Neuronal stem cell (in vitro differentiated cells): ENCODE measurements around the gene OR56B1.

Experiments used
- DNase-seq: peaks from one replicate; pipeline ENCODE4 v3.0.0-alpha.2; 2013; ENCODE audit warnings: low spot score
- H2AFZ ChIP-seq: one replicate; pipeline ENCODE4 v1.6.1; 2013; ENCODE audit warnings: mild to moderate bottlenecking, low read length, inconsistent platforms
- H2AK5ac ChIP-seq: 2 replicates; pipeline ENCODE4 v1.6.1; 2013; ENCODE audit warnings: low read depth, mild to moderate bottlenecking, inconsistent platforms, low read length, moderate library complexity, mixed read lengths
- H2BK120ac ChIP-seq: 2 replicates; pipeline ENCODE4 v1.6.1; 2013; ENCODE audit warnings: low read depth, mild to moderate bottlenecking, inconsistent platforms, low read length, moderate library complexity, mixed read lengths
- H2BK12ac ChIP-seq: one replicate; pipeline ENCODE4 v1.6.1; 2013; ENCODE audit warnings: low read length, inconsistent platforms
- H2BK15ac ChIP-seq: 2 replicates; pipeline ENCODE4 v1.6.1; 2013; ENCODE audit warnings: mild to moderate bottlenecking, low read length, inconsistent platforms, mixed read lengths
- H2BK5ac ChIP-seq: one replicate; pipeline ENCODE4 v1.6.1; 2013; ENCODE audit warnings: inconsistent platforms, mild to moderate bottlenecking, low read length, moderate library complexity
- H3K14ac ChIP-seq: one replicate; pipeline ENCODE4 v1.6.1; 2013; ENCODE audit warnings: low read length, inconsistent platforms
- H3K18ac ChIP-seq: 2 replicates; pipeline ENCODE4 v1.6.1; 2013; ENCODE audit warnings: low read length, inconsistent platforms
- H3K23ac ChIP-seq: 2 replicates; pipeline ENCODE4 v1.6.1; 2013; ENCODE audit warnings: low read depth, mild to moderate bottlenecking, mixed read lengths, low read length, inconsistent platforms; ENCODE audit not compliant: poor library complexity
- H3K27ac ChIP-seq: replicated peaks from 3 replicates; pipeline ENCODE4 v1.5.1; 2013; ENCODE audit warnings: low read length, inconsistent platforms
- H3K27me3 ChIP-seq, 3 experiments: 2 replicates each; pipeline ENCODE4 v1.6.1; 2013; ENCODE audit warnings: low read length in 3 of 3, mild to moderate bottlenecking in 2 of 3, inconsistent platforms in 1 of 3, low read depth in 1 of 3, mixed read lengths in 1 of 3, moderate library complexity in 1 of 3; ENCODE audit not compliant: control insufficient read depth in 3 of 3, insufficient read depth in 3 of 3
- H3K36me3 ChIP-seq, 2 donors: replicated peaks in 1 of 2; 2 replicates each; pipeline ENCODE4 v1.6.1; 2013; ENCODE audit warnings: low read length in 2 of 2; ENCODE audit not compliant: control insufficient read depth in 2 of 2, insufficient read depth in 2 of 2
- H3K4ac ChIP-seq: 2 replicates; pipeline ENCODE4 v1.6.1; 2013; ENCODE audit warnings: inconsistent platforms, mild to moderate bottlenecking, low read length, moderate library complexity
- H3K4me1 ChIP-seq, 2 donors: 1 replicate in 1 of 2; 2 replicates in 1 of 2; pipeline ENCODE4 v1.6.1; 2013; ENCODE audit warnings: low read length in 2 of 2, low read depth in 1 of 2; ENCODE audit not compliant: control insufficient read depth in 2 of 2, insufficient read depth in 1 of 2
- H3K4me2 ChIP-seq: one replicate; pipeline ENCODE4 v1.6.1; 2013; ENCODE audit warnings: mild to moderate bottlenecking, low read length, inconsistent platforms; ENCODE audit not compliant: insufficient read depth, poor library complexity, severe bottlenecking
- H3K4me3 ChIP-seq, 2 donors: 2 replicates each; pipeline ENCODE4 v1.5.1; 2013; ENCODE audit warnings: low read length in 2 of 2, mild to moderate bottlenecking in 2 of 2, inconsistent platforms in 1 of 2, moderate library complexity in 1 of 2
- H3K79me1 ChIP-seq: one replicate; pipeline ENCODE4 v1.6.1; 2013; ENCODE audit warnings: low read depth, mild to moderate bottlenecking, inconsistent platforms, low read length, moderate library complexity
- H3K9ac ChIP-seq: one replicate; pipeline ENCODE4 v1.6.1; 2013; ENCODE audit warnings: mild to moderate bottlenecking, low read depth, low read length, inconsistent platforms; ENCODE audit not compliant: poor library complexity
- H3K9me3 ChIP-seq, 2 donors: replicated peaks in 1 of 2; 2 replicates each; pipeline versions ENCODE3 to v1.6.1; 2013; ENCODE audit warnings: low read length in 2 of 2, mild to moderate bottlenecking in 2 of 2, inconsistent platforms in 1 of 2, low read depth in 1 of 2, mixed read lengths in 1 of 2, moderate library complexity in 1 of 2; ENCODE audit not compliant: control insufficient read depth in 2 of 2, insufficient read depth in 1 of 2
- H4K8ac ChIP-seq: one replicate; pipeline ENCODE4 v1.6.1; 2013; ENCODE audit warnings: low read depth, mild to moderate bottlenecking, inconsistent platforms, low read length, moderate library complexity
- H4K91ac ChIP-seq: one replicate; pipeline ENCODE4 v1.6.1; 2013; ENCODE audit warnings: low read length, low read depth, mild to moderate bottlenecking, inconsistent platforms; ENCODE audit not compliant: poor library complexity
- WGBS, 2 donors: extraction: QIAGEN DNeasy Blood & Tissue Kit; methylation state at CpG; one replicate each; pipeline ENCODE4 v1.1.7; 2013; ENCODE audit warnings: missing lambda C conversion rate in 2 of 2, mixed read lengths in 1 of 2; ENCODE audit not compliant: insufficient read length in 2 of 2, insufficient replicate concordance in 1 of 2; ENCODE audit errors: extremely low coverage in 2 of 2; 5-methylcytosine and 5-hydroxymethylcytosine counted together

The OR56B1 gene

GRCh38 chr11:5726351-5726750 is 9.9 kb upstream of the OR56B1 start:
- Histone ChIP-seq H3K14ac (no peak overlapping the region), H2AFZ (no peak overlapping the region), H3K79me1 (no peaks in the 10 kb centered on the region), H2BK12ac (no peak overlapping the region), H3K4ac (no peak overlapping the region), H3K9me3 (peaks cover 0 to 2% of the 10 kb centered on the region in 2 donors), H4K8ac (no peak overlapping the region), H2AK5ac (no peak overlapping the region), H3K4me2 (no peak overlapping the region), H3K4me3 (no peak overlapping the region), H2BK120ac (no peak overlapping the region), H2BK15ac (no peak overlapping the region), H3K27me3 (no peaks in the 10 kb centered on the region), H3K27ac (no peak overlapping the region), H3K23ac (no peak overlapping the region), H3K4me1 (no peaks in the 10 kb centered on the region), H2BK5ac (no peak overlapping the region), H3K36me3 (no peaks in the 10 kb centered on the region), H4K91ac (no peak overlapping the region), H3K18ac (no peak overlapping the region), H3K9ac (no peak overlapping the region)
- no CpG with 5 or more reads among the region's 1 CpG for WGBS, 2 donors
- no peak for DNase-seq

GRCh38 chr11:5727691-5728090 is 8.6 kb upstream of the OR56B1 start:
- H3K9me3 ChIP-seq: peaks cover 0 to 2% of the 10 kb centered on the region in 2 donors
- H2AK5ac ChIP-seq: no peak overlapping the region
- H2BK15ac ChIP-seq: no peak overlapping the region
- no peak overlapping the region for H2BK5ac ChIP-seq
- H4K8ac ChIP-seq: no peak overlapping the region
- DNase-seq: no peak
- no peaks in the 10 kb centered on the region for H3K36me3 ChIP-seq
- peaks cover 0 to 5% (median 0%) of the 10 kb centered on the region in 3 experiments for H3K27me3 ChIP-seq
- H4K91ac ChIP-seq: no peak overlapping the region
- H3K18ac ChIP-seq: no peak overlapping the region
- H3K23ac ChIP-seq: no peak overlapping the region
- no peak overlapping the region for H3K4ac ChIP-seq
- no peak overlapping the region for H2BK120ac ChIP-seq
- H3K4me1 ChIP-seq: no peaks in the 10 kb centered on the region
- H3K4me2 ChIP-seq: no peak overlapping the region
- WGBS, 2 donors: no CpG with 5 or more reads among the region's 1 CpG
- H3K27ac ChIP-seq: no peak overlapping the region
- H3K9ac ChIP-seq: no peak overlapping the region
- H2AFZ ChIP-seq: no peak overlapping the region
- H3K79me1 ChIP-seq: no peaks in the 10 kb centered on the region
- no peak overlapping the region for H2BK12ac ChIP-seq
- H3K4me3 ChIP-seq: no peak overlapping the region
- no peak overlapping the region for H3K14ac ChIP-seq

GRCh38 chr11:5737091-5737490 is 843 bp downstream of the OR56B1 start:
- no peak overlapping the region for H2BK15ac ChIP-seq
- H3K9me3 ChIP-seq: no peaks in the 10 kb centered on the region
- DNase-seq: no peak
- H3K18ac ChIP-seq: no peak overlapping the region
- no peaks in the 10 kb centered on the region for H3K79me1 ChIP-seq
- peaks cover 0 to 3% (median 0%) of the 10 kb centered on the region in 3 experiments for H3K27me3 ChIP-seq
- no peak overlapping the region for H3K23ac ChIP-seq
- no peak overlapping the region for H3K14ac ChIP-seq
- no peaks in the 10 kb centered on the region for H3K36me3 ChIP-seq
- no peak overlapping the region for H3K27ac ChIP-seq
- H4K8ac ChIP-seq: no peak overlapping the region
- no peak overlapping the region for H2BK120ac ChIP-seq
- no peak overlapping the region for H2AK5ac ChIP-seq
- no peak overlapping the region for H3K4me3 ChIP-seq
- no peak overlapping the region for H2BK12ac ChIP-seq
- H2AFZ ChIP-seq: no peak overlapping the region
- no peak overlapping the region for H2BK5ac ChIP-seq
- H3K4ac ChIP-seq: no peak overlapping the region
- no peak overlapping the region for H4K91ac ChIP-seq
- no peak overlapping the region for H3K9ac ChIP-seq
- peaks cover 0 to 6% of the 10 kb centered on the region in 2 donors for H3K4me1 ChIP-seq
- H3K4me2 ChIP-seq: no peak overlapping the region

DNA sequence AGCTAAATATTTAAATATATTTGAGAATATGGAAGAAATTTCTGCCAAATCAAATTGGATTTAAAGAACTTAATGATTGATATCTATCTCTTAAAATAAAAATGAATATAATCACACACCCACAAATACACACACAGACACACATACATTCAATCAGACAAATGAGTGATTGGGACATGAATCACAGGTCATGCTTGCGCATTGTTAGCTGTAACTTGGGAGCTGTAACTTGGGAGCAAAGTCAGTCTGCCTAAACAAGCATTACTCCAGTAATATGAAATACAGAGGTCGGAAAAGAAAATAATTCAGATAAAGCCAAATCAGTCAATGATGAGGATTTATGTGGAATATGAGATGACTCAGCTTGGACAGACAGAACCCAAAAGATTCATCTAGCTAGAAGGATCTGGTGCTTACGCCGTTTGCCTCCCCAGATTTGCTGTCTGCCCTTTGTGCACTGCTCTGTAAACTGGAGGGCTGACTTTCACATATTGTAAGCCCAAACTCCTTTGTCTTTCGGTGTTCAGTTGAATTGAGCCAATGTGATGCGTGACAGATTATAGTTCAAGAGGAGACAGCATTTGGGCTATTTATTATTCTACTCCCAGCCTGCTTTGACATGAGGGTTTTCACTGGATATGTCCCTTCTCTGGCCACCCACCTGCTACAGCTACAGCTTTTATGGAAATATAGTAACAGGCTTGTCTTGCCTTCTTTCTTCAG is 1.6 kb downstream of the OR56B1 start:
- Histone ChIP-seq H4K8ac (no peak overlapping the region), H3K4me2 (no peak overlapping the region), H3K4me1 (peaks cover 0 to 6% of the 10 kb centered on the region in 2 donors), H3K79me1 (no peaks in the 10 kb centered on the region), H2AFZ (peak overlapping the region; percentile 34), H2BK12ac (no peak overlapping the region), H3K27me3 (no peaks in the 10 kb centered on the region), H3K23ac (no peak overlapping the region), H3K4ac (no peak overlapping the region), H3K36me3 (no peaks in the 10 kb centered on the region), H3K18ac (no peak overlapping the region), H2AK5ac (no peak overlapping the region), H3K27ac (no peak overlapping the region), H4K91ac (no peak overlapping the region), H3K14ac (no peak overlapping the region), H3K9me3 (no peaks in the 10 kb centered on the region), H3K4me3 (no peak overlapping the region), H2BK120ac (no peak overlapping the region), H2BK15ac (no peak overlapping the region), H2BK5ac (no peak overlapping the region), H3K9ac (no peak overlapping the region)
- WGBS, 2 donors: no CpG with 5 or more reads among the region's 6 CpGs
- no peak for DNase-seq
